Gastrocnemius medialis (tissue), 4 donors: Measurements from ENCODE around the gene LPCAT1. TPM values are rescaled to one million over a fixed set of nuclear protein-coding genes. Genes with fewer than 3 reads are reported as not detected.

Experiments used
- ATAC-seq, 2 donors: fragments of 150-250 bp; one replicate each; pipeline ENCODE4 v1.9.1; 2016
- DNase-seq, 2 donors: peaks; one replicate each; pipeline ENCODE4 v3.0.0-alpha.2; 2019
- H3K27ac ChIP-seq, 4 donors: fragments of 200-600 bp; sonication (generic); 1 replicate in 1 of 4; 2 replicates in 3 of 4; pipeline ENCODE4 v1.5.1; 2016 to 2018; ENCODE audit warnings: mild to moderate bottlenecking in 2 of 4, moderate library complexity in 1 of 4
- H3K27me3 ChIP-seq, 3 donors: fragments of 200-600 bp; sonication (generic) in 2 of 3; 1 replicate in 1 of 3; 2 replicates in 2 of 3; pipeline versions ENCODE4 v1.5.1 to v1.6.0; 2016 to 2019; ENCODE audit warnings: mild to moderate bottlenecking in 1 of 3, moderate library complexity in 1 of 3
- H3K36me3 ChIP-seq, 2 donors: fragments of 200-600 bp; sonication (generic) in 1 of 2; one replicate each; pipeline ENCODE4 v1.5.1; 2017 to 2018
- H3K4me1 ChIP-seq, 2 donors: fragments of 200-600 bp; sonication (generic) in 1 of 2; one replicate each; pipeline ENCODE4 v1.5.1; 2016 to 2017; ENCODE audit warnings: mild to moderate bottlenecking in 2 of 2
- H3K4me3 ChIP-seq, 4 donors: fragments of 200-600 bp; sonication (generic) in 3 of 4; 1 replicate in 1 of 4; 2 replicates in 3 of 4; pipeline ENCODE4 v1.5.1; 2016 to 2019; ENCODE audit warnings: mild to moderate bottlenecking in 2 of 4
- H3K9me3 ChIP-seq, 3 donors: fragments of 200-600 bp; sonication (generic) in 2 of 3; 1 replicate in 1 of 3; 2 replicates in 2 of 3; pipeline ENCODE4 v1.5.1; 2016 to 2019
- CTCF ChIP-seq, 5 experiments: fragments of 450-650 bp in 3 of 5; fragments of 200-600 bp in 2 of 5; sonication (generic) in 2 of 5; IDR thresholded peaks in 4 of 5; conservative IDR thresholded peaks in 1 of 5; 1 replicate in 4 of 5; 2 replicates in 1 of 5; pipeline ENCODE4 v1.5.1; 2016 to 2019; ENCODE audit warnings: antibody characterized with exemption in 5 of 5, mild to moderate bottlenecking in 3 of 5, moderate library complexity in 3 of 5
- POLR2A ChIP-seq, 2 donors: fragments of 450-650 bp; IDR thresholded peaks; one replicate each; pipeline ENCODE4 v1.6.1; 2017; ENCODE audit warnings: antibody characterized with exemption in 2 of 2, mild to moderate bottlenecking in 2 of 2, moderate library complexity in 2 of 2
- in situ Hi-C, 4 donors: fragments of 200-750 bp; cut with MboI; loops; one replicate each; pipeline versions ENCODE4 v1.15.0 to v1.8.0; 2017; ENCODE audit warnings: low sequenced_read_pairs in 4 of 4
- intact Hi-C: fragments of 100-400 bp; cut with DNase I; formaldehyde crosslinking; loops from one replicate; pipeline ENCODE4 v1.15.1; 2023; ENCODE audit warnings: low total_unique reads
- total RNA-seq, 4 donors: library from RNA; depleted of rRNA; stranded (reverse); fragments of >200 nt; gene quantifications; one replicate each; pipeline versions ENCODE4 v1.1.0 to v1.2.3, GENCODE V29; 2016

Gene LPCAT1
- total RNA-seq, 4 donors from 2014 or later: 1.4 to 9.2 (median 4.2) TPM

- Histone ChIP-seq H3K4me1 (no peaks in the 10 kb centered on the region), H3K4me3 (no peak overlapping the region), H3K27me3 (no peaks in the 10 kb centered on the region), H3K36me3 (peaks cover 0 to 4% of the 10 kb centered on the region in 2 donors), H3K9me3 (no peaks in the 10 kb centered on the region), H3K27ac (no peak overlapping the region)
- TF ChIP-seq CTCF (IDR thresholded peaks at IDR 0.05 in 4 of 5, conservative IDR thresholded peaks at IDR 0.05 in 1 of 5) (no peak), POLR2A (IDR thresholded peaks at IDR 0.05) (no peak)
- DNase-seq (no peak), ATAC-seq (no peak)
- intact Hi-C loops: no loop called here
- in situ Hi-C loops: no loop called here
These were observed 38.8 kb downstream of the LPCAT1 start for GRCh38 chr5:1484730-1485578.

DNA sequence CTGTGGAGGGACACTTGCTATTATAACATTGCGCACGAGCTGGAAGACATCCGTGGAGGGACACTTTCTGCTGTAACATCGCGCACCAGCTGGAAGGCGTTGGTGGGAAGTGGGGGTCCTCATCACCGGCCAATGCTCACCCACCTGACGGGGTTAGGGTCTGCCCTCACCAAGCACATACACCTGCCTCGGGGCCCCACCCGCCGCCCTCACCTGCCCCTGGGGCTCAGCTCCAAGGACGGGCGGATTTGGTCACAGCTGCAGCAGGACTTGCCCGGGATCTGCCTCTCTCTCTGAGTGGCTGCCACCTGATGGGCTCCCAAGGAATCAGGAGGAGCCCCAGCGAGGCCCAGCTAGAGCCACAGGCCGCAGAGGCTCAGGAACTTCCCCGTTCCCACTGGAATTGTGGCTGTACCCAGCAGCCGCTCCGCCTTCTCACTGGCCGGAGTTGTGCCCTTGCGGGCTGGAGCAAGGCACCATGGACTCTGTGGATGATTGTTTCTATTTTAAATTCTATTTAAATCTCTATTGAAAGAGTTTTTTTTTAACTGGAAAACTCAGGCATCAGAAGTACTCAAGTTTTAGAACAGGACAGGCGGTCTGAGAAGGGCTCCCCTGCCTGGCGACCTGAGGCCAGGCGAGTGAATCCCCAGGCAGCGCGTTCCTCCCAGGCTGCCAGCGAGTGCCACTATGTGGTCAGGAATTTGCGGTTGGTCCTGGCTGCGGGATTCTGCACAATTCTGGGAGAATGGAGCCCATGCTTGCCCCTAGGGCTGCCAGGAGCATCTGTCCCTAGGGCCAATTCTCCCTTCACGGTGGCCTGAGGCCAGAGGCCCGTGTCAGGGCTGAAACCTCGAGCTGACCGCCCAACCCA is 39.7 kb downstream of the LPCAT1 start:
- TF ChIP-seq POLR2A (IDR thresholded peaks at IDR 0.05) (no peak), CTCF (IDR thresholded peaks at IDR 0.05 in 4 of 5, conservative IDR thresholded peaks at IDR 0.05 in 1 of 5) (no peak)
- no peaks in the 10 kb centered on the region for H3K9me3 ChIP-seq
- no peak for DNase-seq
- no peaks in the 10 kb centered on the region for H3K27me3 ChIP-seq
- intact Hi-C loops: no loop called here
- no peak overlapping the region for H3K4me3 ChIP-seq
- H3K4me1 ChIP-seq: no peaks in the 10 kb centered on the region
- H3K36me3 ChIP-seq: peaks cover 0 to 4% of the 10 kb centered on the region in 2 donors
- in situ Hi-C loops: no loop called here
- H3K27ac ChIP-seq: no peak overlapping the region
- ATAC-seq: no peak

- ATAC-seq: no peak
- in situ Hi-C loops (no loop called here), intact Hi-C loops (no loop called here)
- Histone ChIP-seq H3K36me3 (peaks cover 0 to 4% of the 10 kb centered on the region in 2 donors), H3K27ac (no peak overlapping the region), H3K27me3 (no peaks in the 10 kb centered on the region), H3K9me3 (no peaks in the 10 kb centered on the region), H3K4me1 (no peaks in the 10 kb centered on the region), H3K4me3 (no peak overlapping the region)
- DNase-seq: no peak
- TF ChIP-seq CTCF (IDR thresholded peaks at IDR 0.05 in 4 of 5, conservative IDR thresholded peaks at IDR 0.05 in 1 of 5): no peak
- TF ChIP-seq POLR2A (IDR thresholded peaks at IDR 0.05): no peak
These were observed 40.7 kb downstream of the LPCAT1 start for GRCh38 chr5:1483064-1483463.

DNA sequence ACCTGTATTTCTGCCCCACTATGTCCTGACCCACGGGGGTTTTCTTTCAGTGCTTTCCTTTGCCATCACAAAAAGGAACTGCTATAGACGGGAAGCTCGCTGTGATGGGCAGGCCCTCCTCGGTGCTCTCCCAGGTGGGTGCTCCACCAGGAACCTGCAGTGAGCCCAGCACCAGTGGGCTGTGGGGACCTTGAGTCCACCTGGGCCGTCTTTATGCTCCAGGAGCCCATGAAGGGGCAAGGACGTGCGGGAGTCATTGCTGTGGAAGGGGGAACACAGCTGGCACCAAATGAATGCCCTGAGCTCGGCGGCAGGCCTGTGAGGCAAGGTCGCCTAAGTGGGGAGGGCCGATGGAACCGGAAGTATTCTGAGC is 41.8 kb downstream of the LPCAT1 start:
- no peak for DNase-seq
- no peak for TF ChIP-seq POLR2A (IDR thresholded peaks at IDR 0.05)
- TF ChIP-seq CTCF (IDR thresholded peaks at IDR 0.05 in 4 of 5, conservative IDR thresholded peaks at IDR 0.05 in 1 of 5): no peak
- no peak overlapping the region for H3K27ac ChIP-seq
- H3K27me3 ChIP-seq: no peaks in the 10 kb centered on the region
- intact Hi-C loops: no loop called here
- in situ Hi-C loops: no loop called here
- H3K9me3 ChIP-seq: no peaks in the 10 kb centered on the region
- H3K4me1 ChIP-seq: no peaks in the 10 kb centered on the region
- no peak overlapping the region for H3K4me3 ChIP-seq
- H3K36me3 ChIP-seq: no peaks in the 10 kb centered on the region
- no peak for ATAC-seq
